MM.1S (cell line): ENCODE results near the gene INO80.

Experiments
- CTCF ChIP-seq: fragments of 300-600 bp; sonication (generic); IDR thresholded peaks from 2 replicates; pipeline ENCODE4 v1.5.1; 2016; ENCODE audit warnings: antibody characterized with exemption, low read length, mixed read lengths
- EZH2 ChIP-seq: fragments of 300-600 bp; sonication (generic); optimal IDR thresholded peaks from 2 replicates; pipeline ENCODE3; 2017; ENCODE audit warnings: low read depth, mild to moderate bottlenecking, antibody characterized with exemption, low read length, mixed read lengths
- EZH2phosphoT487 ChIP-seq: fragments of 300-600 bp; sonication (generic); IDR thresholded peaks from 2 replicates; pipeline ENCODE4 v1.6.1; 2018; ENCODE audit warnings: antibody characterized with exemption, low read length

GRCh38 chr15:40953713-40954074 is 162.4 kb downstream of the INO80 start:
- TF ChIP-seq CTCF (no peak), EZH2 (no peak), EZH2phosphoT487 (no peak)
